ENCODE results near the gene KNL1. TPM values are rescaled to one million over a fixed set of nuclear protein-coding genes. Genes with fewer than 3 reads are reported as not detected.

The KNL1 gene
- total RNA-seq, 1 experiment from 2014 or later, result 19.7 TPM

GRCh38 chr15:40639677-40640076 is 45.6 kb downstream of the KNL1 start:
- peaks cover 0 to 7% (median 0%) of the 10 kb centered on the region in 3 experiments; a peak in 3 of 7 replicates for H3K36me3 Mint-ChIP-seq (ENCODE audit: insufficient read depth in 1 of 3, low read depth in 3 of 3)
- Histone ChIP-seq H3K9ac (ENCODE audit: extremely low read depth, insufficient read length, low read length) (no peak overlapping the region), H3K9me3 (ENCODE audit: control insufficient read depth, low read depth, low read length) (no peaks in the 10 kb centered on the region), H3K27ac (ENCODE audit: insufficient read length, low read depth, low read length) (no peak overlapping the region), H2BK5ac (ENCODE audit: insufficient read length, low read length) (no peak overlapping the region), H3K23me2 (ENCODE audit: insufficient read length, low read depth, low read length, poor library complexity, severe bottlenecking) (no peaks in the 10 kb centered on the region), H2BK120ac (ENCODE audit: low read depth, low read length, poor library complexity, severe bottlenecking) (no peak overlapping the region), H4K20me1 (ENCODE audit: control insufficient read depth, insufficient read depth, insufficient read length) (no peaks in the 10 kb centered on the region), H2BK15ac (ENCODE audit: low read depth, low read length) (no peak overlapping the region), H3K14ac (ENCODE audit: insufficient read depth, low read length) (no peak overlapping the region), H3K27me3 (ENCODE audit: insufficient read depth, low read length) (no peaks in the 10 kb centered on the region), H2AK5ac (ENCODE audit: insufficient read length, low read length) (no peak overlapping the region), H4K5ac (ENCODE audit: insufficient read length, low read depth, low read length) (no peak overlapping the region), H3K4me2 (ENCODE audit: insufficient read depth, insufficient read length, low read length) (no peak overlapping the region), H2BK12ac (ENCODE audit: insufficient read length, low read depth, low read length) (no peak overlapping the region), H3K79me1 (ENCODE audit: insufficient read depth, low read depth, low read length, poor library complexity, severe bottlenecking) (no peaks in the 10 kb centered on the region), H2BK20ac (ENCODE audit: low read depth, low read length, poor library complexity, severe bottlenecking) (no peak overlapping the region), H3K79me2 (ENCODE audit: insufficient read depth, low read length) (no peaks in the 10 kb centered on the region), H3K56ac (ENCODE audit: insufficient read length, low read depth, low read length) (no peak overlapping the region), H4K8ac (replicated peaks; ENCODE audit: insufficient read length, low read depth, low read length) (no peak overlapping the region), H3T11ph (ENCODE audit: low read length) (no peak overlapping the region), H2AFZ (ENCODE audit: low read length) (no peak overlapping the region), H4K91ac (ENCODE audit: insufficient read length, low read depth, low read length) (no peak overlapping the region), H3K18ac (ENCODE audit: insufficient read length, low read depth, low read length) (no peak overlapping the region), H3K4me1 (ENCODE audit: insufficient read depth, low read length) (no peaks in the 10 kb centered on the region), H3K4ac (ENCODE audit: low read depth, low read length) (no peak overlapping the region), H3K23ac (ENCODE audit: insufficient read length, low read depth, low read length) (no peak overlapping the region)
- WGBS (ENCODE audit: extremely low coverage, insufficient read length, low lambda C conversion rate), result no CpG with 5 or more reads among the region's 5 CpGs
- no peaks in the 10 kb centered on the region for H3K27me3 Mint-ChIP-seq (ENCODE audit: low read depth)
- no peaks in the 10 kb centered on the region for H3K4me1 Mint-ChIP-seq
- TF ChIP-seq, protein P1, sequence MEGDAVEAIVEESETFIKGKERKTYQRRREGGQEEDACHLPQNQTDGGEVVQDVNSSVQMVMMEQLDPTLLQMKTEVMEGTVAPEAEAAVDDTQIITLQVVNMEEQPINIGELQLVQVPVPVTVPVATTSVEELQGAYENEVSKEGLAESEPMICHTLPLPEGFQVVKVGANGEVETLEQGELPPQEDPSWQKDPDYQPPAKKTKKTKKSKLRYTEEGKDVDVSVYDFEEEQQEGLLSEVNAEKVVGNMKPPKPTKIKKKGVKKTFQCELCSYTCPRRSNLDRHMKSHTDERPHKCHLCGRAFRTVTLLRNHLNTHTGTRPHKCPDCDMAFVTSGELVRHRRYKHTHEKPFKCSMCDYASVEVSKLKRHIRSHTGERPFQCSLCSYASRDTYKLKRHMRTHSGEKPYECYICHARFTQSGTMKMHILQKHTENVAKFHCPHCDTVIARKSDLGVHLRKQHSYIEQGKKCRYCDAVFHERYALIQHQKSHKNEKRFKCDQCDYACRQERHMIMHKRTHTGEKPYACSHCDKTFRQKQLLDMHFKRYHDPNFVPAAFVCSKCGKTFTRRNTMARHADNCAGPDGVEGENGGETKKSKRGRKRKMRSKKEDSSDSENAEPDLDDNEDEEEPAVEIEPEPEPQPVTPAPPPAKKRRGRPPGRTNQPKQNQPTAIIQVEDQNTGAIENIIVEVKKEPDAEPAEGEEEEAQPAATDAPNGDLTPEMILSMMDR (conservative IDR thresholded peaks at IDR 0.05), result no peak
- no peaks in the 10 kb centered on the region for H3K9me3 Mint-ChIP-seq
- H3K4me3 Mint-ChIP-seq, result no peak overlapping the region
- DNase-seq, result no peak
- H3K27ac Mint-ChIP-seq, result no peak overlapping the region
